Upper lobe of left lung (tissue), 6 donors: ENCODE data around the gene PEX11G. TPM values are rescaled to one million over a fixed set of nuclear protein-coding genes. Genes with fewer than 3 reads are reported as not detected.

Experiments
- ATAC-seq, 2 donors: fragments of 200-7000 bp; cut with Tn5 transposase; one replicate each; pipeline ENCODE4 v1.9.1; 2022; ENCODE audit warnings: mild to moderate bottlenecking in 2 of 2, moderate library complexity in 2 of 2; ENCODE audit not compliant: low FRiP score in 2 of 2
- DNase-seq, 2 donors: peaks; one replicate each; pipeline ENCODE4 v3.0.0-alpha.2; 2019 to 2020
- H3K27ac ChIP-seq, 4 donors: fragments of 200-600 bp; sonication (generic); one replicate each; pipeline ENCODE4 v1.5.1; 2016 to 2019
- H3K27me3 ChIP-seq, 4 donors: fragments of 200-600 bp; sonication (generic); one replicate each; pipeline ENCODE4 v1.5.1; 2017 to 2019
- H3K36me3 ChIP-seq, 4 donors: fragments of 200-600 bp; sonication (generic); one replicate each; pipeline ENCODE4 v1.5.1; 2016 to 2019
- H3K4me1 ChIP-seq, 4 donors: fragments of 200-600 bp; sonication (generic); one replicate each; pipeline ENCODE4 v1.5.1; 2018 to 2019
- H3K4me3 ChIP-seq, 4 donors: fragments of 200-600 bp; sonication (generic); one replicate each; pipeline ENCODE4 v1.5.1; 2017 to 2019; ENCODE audit warnings: mild to moderate bottlenecking in 2 of 4, moderate library complexity in 1 of 4
- H3K9me3 ChIP-seq, 4 donors: fragments of 200-600 bp; sonication (generic); one replicate each; pipeline ENCODE4 v1.5.1; 2018 to 2019
- CTCF ChIP-seq, 6 experiments: fragments of 450-650 bp in 4 of 6; fragments of 200-600 bp in 2 of 6; sonication (generic) in 2 of 6; IDR thresholded peaks; one replicate each; pipeline ENCODE4 v1.5.1; 2016 to 2019; ENCODE audit warnings: antibody characterized with exemption in 6 of 6
- EP300 ChIP-seq, 4 donors: sonication (generic); formaldehyde crosslinking; IDR thresholded peaks; one replicate each; pipeline ENCODE4 v1.5.1; 2017; ENCODE audit warnings: antibody characterized with exemption in 4 of 4, control low read depth in 2 of 4
- POLR2A ChIP-seq, 4 donors: fragments of 450-650 bp; IDR thresholded peaks; one replicate each; pipeline ENCODE4 v1.5.1; 2016 to 2017; ENCODE audit warnings: antibody characterized with exemption in 4 of 4, mild to moderate bottlenecking in 2 of 4
- POLR2AphosphoS5 ChIP-seq, 2 donors: sonication (generic); formaldehyde crosslinking; IDR thresholded peaks; one replicate each; pipeline ENCODE4 v1.5.1; 2017; ENCODE audit warnings: antibody characterized with exemption in 2 of 2
- WGBS, 2 donors: methylation state at CpG; one replicate each; pipeline ENCODE4 v1.1.5; 2017 to 2018; 5-methylcytosine and 5-hydroxymethylcytosine counted together
- total RNA-seq, 6 donors: library from RNA; depleted of rRNA in 4 of 6; stranded (reverse); fragments of >200 nt in 4 of 6; gene quantifications; one replicate each; pipeline versions ENCODE4 v1.1.0 to v1.2.1, GENCODE V29; 2016 to 2021
- donor health status: DM: no; HTN: no; CAD: no; lungs with moderate emphysema.
- donor health status: DM: no; HTN: yes; CAD: no; lungs with severe emphysema.

The PEX11G gene
- total RNA-seq, 6 donors from 2014 or later = 2.3 to 9.1 (median 5.4) TPM

GRCh38 chr19:7483720-7484201, 5.1 kb downstream of the PEX11G start:
- H3K4me3 ChIP-seq = peak overlapping the region in 1 of 4 donors; percentile 18
- no peak for DNase-seq
- WGBS, 2 donors = 68 to 72% methylated on average over 17 of the region's 17 CpGs
- TF ChIP-seq POLR2A (IDR thresholded peaks at IDR 0.05) (no peak), CTCF (IDR thresholded peaks at IDR 0.05) (no peak), POLR2AphosphoS5 (IDR thresholded peaks at IDR 0.05) (no peak), EP300 (IDR thresholded peaks at IDR 0.05) (peak in 1 of 4 donors; percentile 35)
- H3K4me1 ChIP-seq = peaks cover 18 to 31% (median 24%) of the 10 kb centered on the region in 4 donors
- no peaks in the 10 kb centered on the region for H3K36me3 ChIP-seq
- H3K27ac ChIP-seq = peak overlapping the region; percentile 75 to 82 (median 80)
- no peaks in the 10 kb centered on the region for H3K9me3 ChIP-seq
- H3K27me3 ChIP-seq = no peaks in the 10 kb centered on the region
- peak in 1 of 2 donors; percentile 7 for ATAC-seq

DNA sequence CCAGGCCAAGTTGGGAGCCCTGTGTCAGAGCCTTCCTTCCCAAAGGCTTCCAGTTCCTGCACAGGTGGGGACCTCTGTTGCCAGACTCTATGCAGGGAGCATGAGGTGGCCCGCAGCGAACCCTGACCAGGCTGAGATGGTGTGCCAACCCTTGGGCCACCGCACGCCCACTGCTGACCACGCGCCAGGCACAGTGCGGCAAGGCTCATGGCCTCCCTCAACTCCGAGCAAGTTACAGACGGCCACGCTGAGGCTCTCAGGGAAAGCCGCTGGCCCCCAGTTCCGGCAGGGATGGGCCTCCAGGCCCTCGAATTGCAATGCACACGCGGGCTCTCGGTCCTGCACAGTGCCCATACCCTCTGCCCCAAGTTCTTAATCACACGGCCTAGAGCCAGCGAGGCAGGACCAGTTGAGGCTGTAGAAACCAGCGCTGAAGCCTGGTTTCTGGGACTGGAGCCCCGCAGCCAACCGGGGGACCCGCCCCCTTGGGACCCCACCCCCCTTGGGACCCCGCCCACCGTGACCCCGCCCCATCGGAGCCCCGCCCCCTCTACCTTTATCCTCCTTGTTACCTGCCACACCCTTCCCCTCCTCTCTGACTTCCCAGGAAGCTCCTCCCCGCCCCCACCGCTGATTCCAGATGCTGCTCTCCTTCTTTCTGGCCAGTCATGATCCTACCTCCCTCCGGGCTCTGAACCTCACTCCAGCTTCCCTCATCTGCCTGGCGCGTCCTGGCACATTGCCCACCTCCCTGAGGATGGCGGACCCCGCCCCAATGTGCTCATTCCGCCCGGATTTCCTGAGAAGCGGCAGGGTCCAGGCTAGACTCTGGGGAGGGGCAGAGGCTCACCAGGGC, 6.0 kb downstream of the PEX11G start:
- H3K4me3 ChIP-seq = peak overlapping the region in 1 of 4 donors; percentile 18
- no peaks in the 10 kb centered on the region for H3K36me3 ChIP-seq
- no peaks in the 10 kb centered on the region for H3K27me3 ChIP-seq
- ATAC-seq = peak; percentile 2 to 6
- 46 to 47% methylated on average over 23 to 30 of the region's 37 CpGs for WGBS, 2 donors
- peak in 1 of 2 donors; percentile 55 for DNase-seq
- TF ChIP-seq EP300 (IDR thresholded peaks at IDR 0.05) (peak in 1 of 4 donors; percentile 24), POLR2A (IDR thresholded peaks at IDR 0.05) (no peak), POLR2AphosphoS5 (IDR thresholded peaks at IDR 0.05) (peak; percentile 44 to 52)
- H3K9me3 ChIP-seq = no peaks in the 10 kb centered on the region
- peak overlapping the region; percentile 75 to 82 (median 80) for H3K27ac ChIP-seq
- peaks cover 13 to 24% (median 18%) of the 10 kb centered on the region in 4 donors for H3K4me1 ChIP-seq

GRCh38 chr19:7480970-7481255, 7.9 kb downstream of the PEX11G start:
- no peaks in the 10 kb centered on the region for H3K9me3 ChIP-seq
- H3K4me3 ChIP-seq = no peak overlapping the region
- 76 to 77% methylated on average over 7 of the region's 7 CpGs for WGBS, 2 donors
- no peaks in the 10 kb centered on the region for H3K36me3 ChIP-seq
- no peak for TF ChIP-seq CTCF (IDR thresholded peaks at IDR 0.05)
- no peak for TF ChIP-seq EP300 (IDR thresholded peaks at IDR 0.05)
- TF ChIP-seq POLR2AphosphoS5 (IDR thresholded peaks at IDR 0.05) = no peak
- TF ChIP-seq POLR2A (IDR thresholded peaks at IDR 0.05) = no peak
- ATAC-seq = peak in 1 of 2 donors; percentile 18
- peaks cover 13 to 24% (median 18%) of the 10 kb centered on the region in 4 donors for H3K4me1 ChIP-seq
- peak overlapping the region in 3 of 4 donors; percentile 55 to 81 (median 79) for H3K27ac ChIP-seq
- DNase-seq = peak in 1 of 2 donors; percentile 69
- no peaks in the 10 kb centered on the region for H3K27me3 ChIP-seq

- Histone ChIP-seq H3K4me1 (peaks cover 13 to 24% (median 18%) of the 10 kb centered on the region in 4 donors), H3K4me3 (no peak overlapping the region), H3K36me3 (no peaks in the 10 kb centered on the region), H3K27ac (peak overlapping the region; percentile 40 to 81 (median 67)), H3K9me3 (no peaks in the 10 kb centered on the region), H3K27me3 (no peaks in the 10 kb centered on the region)
- ATAC-seq = no peak
- no peak for TF ChIP-seq POLR2AphosphoS5 (IDR thresholded peaks at IDR 0.05)
- no peak for TF ChIP-seq CTCF (IDR thresholded peaks at IDR 0.05)
- no peak for TF ChIP-seq EP300 (IDR thresholded peaks at IDR 0.05)
- no peak for TF ChIP-seq POLR2A (IDR thresholded peaks at IDR 0.05)
- DNase-seq = no peak
- 70 to 71% methylated on average over 11 of the region's 11 CpGs for WGBS, 2 donors
These were observed 8.4 kb downstream of the PEX11G start for GRCh38 chr19:7480222-7480969.

DNA sequence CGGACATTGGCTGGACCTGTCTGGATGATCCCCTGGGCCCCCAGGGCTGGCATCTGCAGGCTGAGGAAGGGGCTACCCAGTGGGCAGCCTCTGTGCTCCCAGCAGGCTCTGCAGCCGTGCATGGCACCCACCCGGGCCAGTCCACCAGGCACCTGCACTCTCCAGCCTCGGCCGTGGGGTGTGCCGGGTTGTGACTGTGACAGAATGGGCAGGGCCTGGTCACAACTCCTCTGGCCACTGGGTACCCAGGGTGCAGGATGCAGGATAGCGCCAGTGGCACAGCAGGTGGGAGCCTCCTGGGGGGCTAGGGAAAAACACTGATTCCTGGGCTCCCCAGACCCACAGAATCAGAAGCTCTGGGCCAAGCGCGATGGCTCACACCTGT, 10.0 kb downstream of the PEX11G start:
- Histone ChIP-seq H3K36me3 (no peaks in the 10 kb centered on the region), H3K4me1 (peaks cover 13 to 19% (median 17%) of the 10 kb centered on the region in 4 donors), H3K27ac (no peak overlapping the region), H3K9me3 (no peaks in the 10 kb centered on the region), H3K4me3 (no peak overlapping the region), H3K27me3 (no peaks in the 10 kb centered on the region)
- ATAC-seq = no peak
- no peak for TF ChIP-seq EP300 (IDR thresholded peaks at IDR 0.05)
- no peak for TF ChIP-seq CTCF (IDR thresholded peaks at IDR 0.05)
- no peak for TF ChIP-seq POLR2A (IDR thresholded peaks at IDR 0.05)
- TF ChIP-seq POLR2AphosphoS5 (IDR thresholded peaks at IDR 0.05) = no peak
- WGBS, 2 donors = 95 to 100% methylated on average over 2 to 3 of the region's 9 CpGs
- no peak for DNase-seq
